ENCODE data around the gene USP4. TPM values are rescaled to one million over a fixed set of nuclear protein-coding genes. Genes with fewer than 3 reads are reported as not detected.

USP4 gene
- total RNA-seq, 1 experiment from 2014 or later: 32.8 TPM

DNA sequence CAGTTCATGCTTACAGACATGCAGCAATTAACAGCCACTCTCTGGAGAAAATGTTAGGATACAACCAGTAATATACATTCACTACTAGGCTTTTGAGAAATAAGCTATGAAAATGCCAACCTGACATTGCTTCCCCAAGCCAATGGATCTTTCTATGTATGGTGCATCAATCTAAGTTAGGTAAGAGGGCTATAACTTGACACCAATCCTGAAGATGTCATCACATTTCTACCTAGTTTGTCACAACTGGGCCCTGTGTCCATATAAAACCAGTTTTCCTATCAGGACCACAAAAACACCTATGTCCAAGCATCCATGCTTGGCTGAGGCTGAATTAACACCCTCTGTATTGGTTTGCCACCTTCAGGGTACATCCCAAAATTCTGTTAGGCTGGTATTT, 32.1 kb upstream of the USP4 start:
- Histone ChIP-seq H3K4me1 (ENCODE audit: insufficient read depth, low read length, poor library complexity, severe bottlenecking) (no peaks in the 10 kb centered on the region), H3K36me3 (ENCODE audit: insufficient read depth, low read length, poor library complexity, severe bottlenecking) (peaks cover 10% of the 10 kb centered on the region), H3K4me3 (ENCODE audit: low read depth, low read length, poor library complexity, severe bottlenecking) (no peak overlapping the region), H3K27ac (ENCODE audit: low read depth, low read length, poor library complexity, severe bottlenecking) (no peak overlapping the region), H3K27me3 (replicated peaks; ENCODE audit: insufficient read depth, low read depth, low read length, poor library complexity) (no peaks in the 10 kb centered on the region), H3K9me3 (ENCODE audit: low read depth, low read length, poor library complexity, severe bottlenecking) (no peaks in the 10 kb centered on the region)
- no TSS peak for BruUV-seq (replicated peaks)
- no peak for DNase-seq (ENCODE audit: low spot score)
- TF ChIP-seq, protein P1, sequence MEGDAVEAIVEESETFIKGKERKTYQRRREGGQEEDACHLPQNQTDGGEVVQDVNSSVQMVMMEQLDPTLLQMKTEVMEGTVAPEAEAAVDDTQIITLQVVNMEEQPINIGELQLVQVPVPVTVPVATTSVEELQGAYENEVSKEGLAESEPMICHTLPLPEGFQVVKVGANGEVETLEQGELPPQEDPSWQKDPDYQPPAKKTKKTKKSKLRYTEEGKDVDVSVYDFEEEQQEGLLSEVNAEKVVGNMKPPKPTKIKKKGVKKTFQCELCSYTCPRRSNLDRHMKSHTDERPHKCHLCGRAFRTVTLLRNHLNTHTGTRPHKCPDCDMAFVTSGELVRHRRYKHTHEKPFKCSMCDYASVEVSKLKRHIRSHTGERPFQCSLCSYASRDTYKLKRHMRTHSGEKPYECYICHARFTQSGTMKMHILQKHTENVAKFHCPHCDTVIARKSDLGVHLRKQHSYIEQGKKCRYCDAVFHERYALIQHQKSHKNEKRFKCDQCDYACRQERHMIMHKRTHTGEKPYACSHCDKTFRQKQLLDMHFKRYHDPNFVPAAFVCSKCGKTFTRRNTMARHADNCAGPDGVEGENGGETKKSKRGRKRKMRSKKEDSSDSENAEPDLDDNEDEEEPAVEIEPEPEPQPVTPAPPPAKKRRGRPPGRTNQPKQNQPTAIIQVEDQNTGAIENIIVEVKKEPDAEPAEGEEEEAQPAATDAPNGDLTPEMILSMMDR (conservative IDR thresholded peaks at IDR 0.05; ENCODE audit: low read depth, low read length): no peak
- no peak for TF ChIP-seq EZH2 (IDR thresholded peaks at IDR 0.05; ENCODE audit: borderline replicate concordance, low read depth, low read length, poor library complexity, severe bottlenecking)
- CTCF ChIA-PET: no interaction called here
- POLR2A ChIA-PET (ENCODE audit: low non-redundant PET): no interaction called here
- intact Hi-C loops (cut with micrococcal nuclease; ENCODE audit: unreplicated experiment): no loop called here

DNA sequence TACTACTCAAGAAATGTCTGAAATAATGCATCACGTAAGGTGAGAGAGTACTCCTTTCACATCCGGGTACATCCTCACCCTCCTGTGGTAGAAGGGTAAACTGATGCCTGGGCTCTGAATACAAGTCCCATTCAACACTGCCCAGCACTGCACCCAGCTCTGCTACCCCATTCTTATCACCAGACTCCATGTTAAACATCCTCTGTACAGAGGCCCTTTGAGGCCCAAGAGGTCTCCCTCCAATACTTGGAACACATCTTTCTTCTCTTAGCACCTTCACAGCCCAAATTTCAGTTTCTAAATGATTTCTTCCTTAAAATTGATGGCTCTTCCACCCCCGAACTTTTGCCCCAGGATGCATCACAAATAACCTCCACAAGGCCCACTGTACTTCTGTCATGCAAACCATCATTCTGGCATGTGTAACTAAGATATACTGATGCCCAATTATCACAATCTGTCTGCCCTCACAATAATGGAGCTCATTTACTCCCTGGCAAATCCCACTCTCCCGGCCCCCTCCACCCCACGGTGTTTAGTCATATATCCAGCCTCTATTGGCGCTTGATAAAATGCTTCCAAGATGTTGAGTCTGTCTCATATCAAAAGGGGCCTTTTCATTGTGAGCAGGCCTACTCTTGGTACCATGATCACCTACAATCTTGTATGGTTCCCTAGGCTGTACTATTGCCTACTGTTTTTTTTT, 30.9 kb upstream of the USP4 start:
- Histone ChIP-seq H3K4me1 (ENCODE audit: insufficient read depth, low read length, poor library complexity, severe bottlenecking) (no peaks in the 10 kb centered on the region), H3K36me3 (ENCODE audit: insufficient read depth, low read length, poor library complexity, severe bottlenecking) (peaks cover 10% of the 10 kb centered on the region), H3K9me3 (ENCODE audit: low read depth, low read length, poor library complexity, severe bottlenecking) (no peaks in the 10 kb centered on the region), H3K27me3 (replicated peaks; ENCODE audit: insufficient read depth, low read depth, low read length, poor library complexity) (no peaks in the 10 kb centered on the region), H3K27ac (ENCODE audit: low read depth, low read length, poor library complexity, severe bottlenecking) (no peak overlapping the region), H3K4me3 (ENCODE audit: low read depth, low read length, poor library complexity, severe bottlenecking) (no peak overlapping the region)
- BruUV-seq (replicated peaks): no TSS peak
- POLR2A ChIA-PET (ENCODE audit: low non-redundant PET): no interaction called here
- TF ChIP-seq, protein P1 (conservative IDR thresholded peaks at IDR 0.05; ENCODE audit: low read depth, low read length): no peak
- TF ChIP-seq EZH2 (IDR thresholded peaks at IDR 0.05; ENCODE audit: borderline replicate concordance, low read depth, low read length, poor library complexity, severe bottlenecking): no peak
- no peak for DNase-seq (ENCODE audit: low spot score)
- CTCF ChIA-PET: no interaction called here
- intact Hi-C loops (cut with micrococcal nuclease; ENCODE audit: unreplicated experiment): no loop called here

DNA sequence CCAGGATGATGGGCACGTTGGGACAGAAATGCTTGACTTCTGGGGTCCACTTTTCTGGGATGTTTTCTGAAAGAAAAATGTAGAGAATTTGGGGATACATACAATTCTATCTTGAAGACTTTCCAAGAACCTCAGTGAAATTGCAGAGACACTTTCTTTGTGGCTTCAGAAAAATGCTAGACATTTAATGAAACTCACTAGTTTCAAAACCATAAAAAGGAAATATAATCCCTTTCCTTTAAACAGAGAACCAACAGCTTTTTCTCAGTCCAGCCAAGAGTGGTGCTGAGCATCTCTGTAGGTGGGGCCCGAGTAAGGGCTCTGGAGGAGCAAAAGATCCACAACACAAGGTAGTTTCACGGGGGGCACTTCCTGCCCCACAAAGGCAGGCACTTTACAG, 22.7 kb upstream of the USP4 start:
- H3K36me3 ChIP-seq (ENCODE audit: insufficient read depth, low read length, poor library complexity, severe bottlenecking): peaks cover 9% of the 10 kb centered on the region
- CTCF ChIA-PET: no interaction called here

More for the DNA sequence above, 22.7 kb upstream of the USP4 start:
- Histone ChIP-seq H3K27ac (ENCODE audit: low read depth, low read length, poor library complexity, severe bottlenecking) (no peak overlapping the region), H3K4me3 (ENCODE audit: low read depth, low read length, poor library complexity, severe bottlenecking) (no peak overlapping the region), H3K27me3 (replicated peaks; ENCODE audit: insufficient read depth, low read depth, low read length, poor library complexity) (no peaks in the 10 kb centered on the region), H3K9me3 (ENCODE audit: low read depth, low read length, poor library complexity, severe bottlenecking) (no peaks in the 10 kb centered on the region), H3K4me1 (ENCODE audit: insufficient read depth, low read length, poor library complexity, severe bottlenecking) (peaks cover 12% of the 10 kb centered on the region)
- DNase-seq (ENCODE audit: low spot score): no peak
- intact Hi-C loops (cut with micrococcal nuclease; ENCODE audit: unreplicated experiment): no loop called here
- TF ChIP-seq, protein P1 (conservative IDR thresholded peaks at IDR 0.05; ENCODE audit: low read depth, low read length): no peak
- no peak for TF ChIP-seq EZH2 (IDR thresholded peaks at IDR 0.05; ENCODE audit: borderline replicate concordance, low read depth, low read length, poor library complexity, severe bottlenecking)
- no TSS peak for BruUV-seq (replicated peaks)
- POLR2A ChIA-PET (ENCODE audit: low non-redundant PET): no interaction called here

Data from A673 (cell line).